OCI-LY1 (cell line): ENCODE data around the gene CCDC97.

Source experiments
- CTCF ChIP-seq: fragments of 200-600 bp; sonication (generic), shearing (Covaris generic); IDR thresholded peaks from 2 replicates; pipeline ENCODE4 v1.5.1; 2017; ENCODE audit warnings: mild to moderate bottlenecking, antibody characterized with exemption, low read length, moderate library complexity, mixed read lengths
- EZH2 ChIP-seq: fragments of 200-600 bp; sonication (generic), shearing (Covaris generic); IDR thresholded peaks from 2 replicates; pipeline ENCODE4 v1.8.0; 2017; ENCODE audit warnings: borderline replicate concordance, mixed run types, mild to moderate bottlenecking, antibody characterized with exemption, low read length, moderate library complexity, mixed read lengths

- TF ChIP-seq EZH2 (no peak), CTCF (no peak)
Measured at GRCh38 chr19:41332468-41332867, 22.5 kb downstream of the CCDC97 start.
